ENCODE data around the gene RAPGEF5.

RAPGEF5 gene

GRCh38 chr7:22189741-22190140, 167.2 kb downstream of the RAPGEF5 start:
- TF ChIP-seq EZH2 (optimal IDR thresholded peaks at IDR 0.05; ENCODE audit: low read depth, low read length) (no peak), CTCF (IDR thresholded peaks at IDR 0.05; ENCODE audit: low read length) (no peak), EZH2phosphoT487 (IDR thresholded peaks at IDR 0.05; ENCODE audit: low read length) (no peak)
- H3K9me3 ChIP-seq (replicated peaks; ENCODE audit: insufficient read depth, low read length), result no peaks in the 10 kb centered on the region
- H3K9ac ChIP-seq (ENCODE audit: low read length), result no peak overlapping the region
- no peaks in the 10 kb centered on the region for H4K20me1 ChIP-seq (ENCODE audit: insufficient read depth, low read length)
- H3K36me3 ChIP-seq (replicated peaks; ENCODE audit: insufficient read depth, low read length), result no peaks in the 10 kb centered on the region
- DNase-seq, result no peak
- no peaks in the 10 kb centered on the region for H3K27me3 ChIP-seq (replicated peaks; ENCODE audit: insufficient read depth, low read length)
- no peaks in the 10 kb centered on the region for H3K9me2 ChIP-seq (replicated peaks; ENCODE audit: insufficient read depth, low read length)
- no peak overlapping the region for H3K27ac ChIP-seq (ENCODE audit: low read length)
- H3K4me3 ChIP-seq (ENCODE audit: low read length), result no peak overlapping the region
- H3K4me1 ChIP-seq (ENCODE audit: low read length), result no peaks in the 10 kb centered on the region
- H3K4me2 ChIP-seq (ENCODE audit: low read depth, low read length), result no peak overlapping the region
- no peaks in the 10 kb centered on the region for H3K79me2 ChIP-seq (ENCODE audit: low read length)
- no peaks in the 10 kb centered on the region for H3F3A ChIP-seq (ENCODE audit: insufficient read depth, low read length)
- H2AFZ ChIP-seq (ENCODE audit: low read length), result no peak overlapping the region

- Histone ChIP-seq H3K4me3 (ENCODE audit: low read length) (no peak overlapping the region), H3K9me2 (replicated peaks; ENCODE audit: insufficient read depth, low read length) (no peaks in the 10 kb centered on the region), H3K27ac (ENCODE audit: low read length) (no peak overlapping the region), H3K4me1 (ENCODE audit: low read length) (no peaks in the 10 kb centered on the region), H3K9me3 (replicated peaks; ENCODE audit: insufficient read depth, low read length) (no peaks in the 10 kb centered on the region), H3K36me3 (replicated peaks; ENCODE audit: insufficient read depth, low read length) (no peaks in the 10 kb centered on the region), H2AFZ (ENCODE audit: low read length) (no peak overlapping the region), H3K79me2 (ENCODE audit: low read length) (no peaks in the 10 kb centered on the region), H4K20me1 (ENCODE audit: insufficient read depth, low read length) (no peaks in the 10 kb centered on the region), H3K4me2 (ENCODE audit: low read depth, low read length) (no peak overlapping the region), H3K9ac (ENCODE audit: low read length) (no peak overlapping the region), H3K27me3 (replicated peaks; ENCODE audit: insufficient read depth, low read length) (no peaks in the 10 kb centered on the region), H3F3A (ENCODE audit: insufficient read depth, low read length) (no peaks in the 10 kb centered on the region)
- TF ChIP-seq EZH2 (optimal IDR thresholded peaks at IDR 0.05; ENCODE audit: low read depth, low read length), result no peak
- TF ChIP-seq EZH2phosphoT487 (IDR thresholded peaks at IDR 0.05; ENCODE audit: low read length), result no peak
- TF ChIP-seq CTCF (IDR thresholded peaks at IDR 0.05; ENCODE audit: low read length), result no peak
- DNase-seq, result no peak
These were observed 167.7 kb downstream of the RAPGEF5 start for GRCh38 chr7:22189230-22189629.

GRCh38 chr7:22187691-22188348, 169.1 kb downstream of the RAPGEF5 start:
- H3K9ac ChIP-seq (ENCODE audit: low read length), result no peak overlapping the region
- H3K27me3 ChIP-seq (replicated peaks; ENCODE audit: insufficient read depth, low read length), result no peaks in the 10 kb centered on the region
- H3K4me1 ChIP-seq (ENCODE audit: low read length), result peaks cover 4% of the 10 kb centered on the region; the same call in 1 of the 2 replicates
- H4K20me1 ChIP-seq (ENCODE audit: insufficient read depth, low read length), result no peaks in the 10 kb centered on the region
- H3K4me2 ChIP-seq (ENCODE audit: low read depth, low read length), result no peak overlapping the region
- no peaks in the 10 kb centered on the region for H3F3A ChIP-seq (ENCODE audit: insufficient read depth, low read length)
- H3K9me2 ChIP-seq (replicated peaks; ENCODE audit: insufficient read depth, low read length), result no peaks in the 10 kb centered on the region
- H3K79me2 ChIP-seq (ENCODE audit: low read length), result no peaks in the 10 kb centered on the region
- TF ChIP-seq EZH2 (optimal IDR thresholded peaks at IDR 0.05; ENCODE audit: low read depth, low read length) (no peak), EZH2phosphoT487 (IDR thresholded peaks at IDR 0.05; ENCODE audit: low read length) (no peak), CTCF (IDR thresholded peaks at IDR 0.05; ENCODE audit: low read length) (no peak)
- H3K4me3 ChIP-seq (ENCODE audit: low read length), result no peak overlapping the region
- H2AFZ ChIP-seq (ENCODE audit: low read length), result no peak overlapping the region
- no peak overlapping the region for H3K27ac ChIP-seq (ENCODE audit: low read length)
- H3K36me3 ChIP-seq (replicated peaks; ENCODE audit: insufficient read depth, low read length), result no peaks in the 10 kb centered on the region
- no peaks in the 10 kb centered on the region for H3K9me3 ChIP-seq (replicated peaks; ENCODE audit: insufficient read depth, low read length)
- no peak for DNase-seq
